Gastroesophageal sphincter (tissue), 4 donors: ENCODE data around the gene DZIP1. TPM values are rescaled to one million over a fixed set of nuclear protein-coding genes. Genes with fewer than 3 reads are reported as not detected.

Experiments used
- ATAC-seq: fragments of 150-250 bp; one replicate; pipeline ENCODE4 v1.9.1; 2016; ENCODE audit warnings: mild to moderate bottlenecking, moderate library complexity
- H3K27ac ChIP-seq, 4 donors: fragments of 200-600 bp; sonication (generic) in 3 of 4; 1 replicate in 3 of 4; 2 replicates in 1 of 4; pipeline ENCODE4 v1.5.1; 2016 to 2019
- H3K27me3 ChIP-seq: fragments of 200-600 bp; sonication (generic); one replicate; pipeline ENCODE4 v1.5.1; 2019
- H3K36me3 ChIP-seq, 2 donors: fragments of 200-600 bp; sonication (generic); one replicate each; pipeline ENCODE4 v1.5.1; 2019; ENCODE audit warnings: control low read depth in 1 of 2
- H3K4me1 ChIP-seq, 3 donors: fragments of 200-600 bp; sonication (generic); 1 replicate in 2 of 3; 2 replicates in 1 of 3; pipeline ENCODE4 v1.5.1; 2016 to 2019; ENCODE audit warnings: control low read depth in 2 of 3
- H3K4me3 ChIP-seq, 2 donors: fragments of 200-600 bp; sonication (generic); one replicate each; pipeline ENCODE4 v1.5.1; 2019; ENCODE audit warnings: mild to moderate bottlenecking in 1 of 2, moderate library complexity in 1 of 2
- H3K9me3 ChIP-seq, 3 donors: fragments of 200-600 bp; sonication (generic); one replicate each; pipeline ENCODE4 v1.5.1; 2017 to 2019; ENCODE audit warnings: control low read depth in 2 of 3
- EP300 ChIP-seq: sonication (generic); formaldehyde crosslinking; IDR thresholded peaks from one replicate; pipeline ENCODE4 v1.6.1; 2017; ENCODE audit warnings: antibody characterized with exemption, mild to moderate bottlenecking
- POLR2A ChIP-seq, 2 donors: fragments of 450-650 bp; IDR thresholded peaks; one replicate each; pipeline ENCODE4 v1.6.1; 2017; ENCODE audit warnings: antibody characterized with exemption in 2 of 2, mild to moderate bottlenecking in 2 of 2, moderate library complexity in 1 of 2
- POLR2AphosphoS5 ChIP-seq: sonication (generic); formaldehyde crosslinking; IDR thresholded peaks from one replicate; pipeline ENCODE4 v1.6.1; 2017; ENCODE audit warnings: antibody characterized with exemption
- WGBS, 2 donors: methylation state at CpG; one replicate each; pipeline ENCODE4 v1.1.5; 2018; ENCODE audit warnings: low coverage in 1 of 2; 5-methylcytosine and 5-hydroxymethylcytosine counted together
- total RNA-seq, 4 donors: library from RNA; depleted of rRNA; stranded (reverse); fragments of >200 nt; gene quantifications; one replicate each; pipeline ENCODE4 v1.1.0, GENCODE V29; 2016
- TF ChIP-seq, protein P1 (sequence below), 4 experiments: fragments of 200-600 bp in 2 of 4; fragments of 450-650 bp in 2 of 4; sonication (generic) in 1 of 4; IDR thresholded peaks; one replicate each; pipeline ENCODE4 v1.5.1; 2017 to 2019; ENCODE audit warnings: antibody characterized with exemption in 4 of 4, mild to moderate bottlenecking in 2 of 4, moderate library complexity in 2 of 4

Gene DZIP1
- total RNA-seq, 4 donors from 2014 or later: 17.7 to 39.1 (median 28.6) TPM

- Histone ChIP-seq H3K4me1 (peaks cover 0 to 14% (median 9%) of the 10 kb centered on the region in 3 donors), H3K27me3 (no peaks in the 10 kb centered on the region), H3K4me3 (no peak overlapping the region), H3K27ac (no peak overlapping the region), H3K9me3 (no peaks in the 10 kb centered on the region), H3K36me3 (peaks cover 0 to 35% of the 10 kb centered on the region in 2 donors)
- TF ChIP-seq POLR2AphosphoS5: no peak
- TF ChIP-seq, protein P1, sequence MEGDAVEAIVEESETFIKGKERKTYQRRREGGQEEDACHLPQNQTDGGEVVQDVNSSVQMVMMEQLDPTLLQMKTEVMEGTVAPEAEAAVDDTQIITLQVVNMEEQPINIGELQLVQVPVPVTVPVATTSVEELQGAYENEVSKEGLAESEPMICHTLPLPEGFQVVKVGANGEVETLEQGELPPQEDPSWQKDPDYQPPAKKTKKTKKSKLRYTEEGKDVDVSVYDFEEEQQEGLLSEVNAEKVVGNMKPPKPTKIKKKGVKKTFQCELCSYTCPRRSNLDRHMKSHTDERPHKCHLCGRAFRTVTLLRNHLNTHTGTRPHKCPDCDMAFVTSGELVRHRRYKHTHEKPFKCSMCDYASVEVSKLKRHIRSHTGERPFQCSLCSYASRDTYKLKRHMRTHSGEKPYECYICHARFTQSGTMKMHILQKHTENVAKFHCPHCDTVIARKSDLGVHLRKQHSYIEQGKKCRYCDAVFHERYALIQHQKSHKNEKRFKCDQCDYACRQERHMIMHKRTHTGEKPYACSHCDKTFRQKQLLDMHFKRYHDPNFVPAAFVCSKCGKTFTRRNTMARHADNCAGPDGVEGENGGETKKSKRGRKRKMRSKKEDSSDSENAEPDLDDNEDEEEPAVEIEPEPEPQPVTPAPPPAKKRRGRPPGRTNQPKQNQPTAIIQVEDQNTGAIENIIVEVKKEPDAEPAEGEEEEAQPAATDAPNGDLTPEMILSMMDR (IDR thresholded peaks at IDR 0.05): no peak
- ATAC-seq: no peak
- WGBS, 2 donors: 51 to 59% methylated on average over 3 to 6 of the region's 6 CpGs
These were observed 35.7 kb downstream of the DZIP1 start for GRCh38 chr13:95608640-95609323.

GRCh38 chr13:95607366-95607765 lies 37.1 kb downstream of the DZIP1 start:
- H3K27me3 ChIP-seq: no peaks in the 10 kb centered on the region
- 27% methylated on average over 1 of the region's 1 CpG; no CpG with 5 or more reads in 1 of the 2 donors for WGBS, 2 donors
- ATAC-seq: no peak

GRCh38 chr13:95605448-95606125 lies 38.9 kb downstream of the DZIP1 start:
- no peak overlapping the region for H3K27ac ChIP-seq
- peaks cover 0 to 14% (median 9%) of the 10 kb centered on the region in 3 donors for H3K4me1 ChIP-seq
- 84 to 92% methylated on average over 2 to 3 of the region's 3 CpGs for WGBS, 2 donors
- H3K4me3 ChIP-seq: no peak overlapping the region
- ATAC-seq: no peak
- no peak for TF ChIP-seq EP300
- no peak for TF ChIP-seq POLR2A (IDR thresholded peaks at IDR 0.05)
- TF ChIP-seq, protein P1 (IDR thresholded peaks at IDR 0.05): no peak
- no peak for TF ChIP-seq POLR2AphosphoS5
- no peaks in the 10 kb centered on the region for H3K9me3 ChIP-seq
- H3K36me3 ChIP-seq: peaks cover 0 to 31% of the 10 kb centered on the region in 2 donors
- H3K27me3 ChIP-seq: no peaks in the 10 kb centered on the region

More at GRCh38 chr13:95607366-95607765, 37.1 kb downstream of the DZIP1 start:
- H3K27ac ChIP-seq: no peak overlapping the region
- peaks cover 0 to 14% (median 9%) of the 10 kb centered on the region in 3 donors for H3K4me1 ChIP-seq
- TF ChIP-seq, protein P1 (IDR thresholded peaks at IDR 0.05): no peak
- TF ChIP-seq EP300 (no peak), POLR2AphosphoS5 (no peak), POLR2A (IDR thresholded peaks at IDR 0.05) (no peak)
- H3K36me3 ChIP-seq: peaks cover 0 to 33% of the 10 kb centered on the region in 2 donors
- no peaks in the 10 kb centered on the region for H3K9me3 ChIP-seq
- no peak overlapping the region for H3K4me3 ChIP-seq

- Histone ChIP-seq H3K4me3 (no peak overlapping the region), H3K4me1 (peaks cover 0 to 11% (median 9%) of the 10 kb centered on the region in 3 donors), H3K36me3 (peaks cover 0 to 35% of the 10 kb centered on the region in 2 donors), H3K27ac (no peak overlapping the region), H3K9me3 (no peaks in the 10 kb centered on the region), H3K27me3 (no peaks in the 10 kb centered on the region)
- WGBS, 2 donors: 83 to 100% methylated on average over 1 to 3 of the region's 3 CpGs
- no peak for TF ChIP-seq POLR2AphosphoS5
- no peak for ATAC-seq
These were observed 40.0 kb downstream of the DZIP1 start for GRCh38 chr13:95604556-95604915.

DNA sequence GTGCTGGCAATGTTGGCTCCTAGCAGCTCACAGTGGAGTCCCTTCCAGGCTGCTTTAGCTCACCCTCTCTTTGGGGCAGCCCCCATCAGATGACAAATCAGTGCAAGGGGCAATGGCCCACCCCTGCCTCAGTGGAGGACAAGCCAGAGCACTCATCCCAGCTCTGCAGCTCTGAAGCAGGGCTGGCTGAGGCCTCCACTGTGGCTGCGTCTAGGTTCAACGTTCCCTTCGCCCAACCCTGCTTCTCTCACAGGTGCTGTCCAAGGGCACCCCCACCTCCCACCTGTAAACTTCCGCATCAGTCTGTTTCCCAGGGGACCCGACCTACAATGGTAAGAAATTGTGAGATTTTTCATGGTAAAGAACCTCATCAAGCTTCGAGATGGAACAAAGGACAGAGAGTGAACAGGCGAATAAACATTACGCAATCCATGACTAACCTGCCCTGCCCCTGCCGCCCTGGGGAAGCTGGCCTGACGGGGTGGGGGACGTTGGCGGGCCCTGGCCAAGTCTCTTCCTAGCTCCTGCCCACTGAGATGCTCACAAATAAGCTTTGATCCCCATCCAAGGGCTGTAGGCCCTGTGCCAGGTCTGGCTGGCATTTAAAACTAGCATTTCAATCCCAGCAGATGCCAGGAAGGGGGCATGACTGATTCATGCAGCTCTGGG lies 40.5 kb downstream of the DZIP1 start:
- WGBS, 2 donors: no CpG with 5 or more reads among the region's 12 CpGs
- peak; percentile 30 for ATAC-seq
- TF ChIP-seq POLR2A (IDR thresholded peaks at IDR 0.05) (no peak), POLR2AphosphoS5 (no peak), EP300 (no peak)
- TF ChIP-seq, protein P1 (IDR thresholded peaks at IDR 0.05): no peak

More for the DNA sequence above, 40.5 kb downstream of the DZIP1 start:
- Histone ChIP-seq H3K27ac (no peak overlapping the region), H3K4me3 (no peak overlapping the region), H3K9me3 (no peaks in the 10 kb centered on the region), H3K27me3 (no peaks in the 10 kb centered on the region), H3K4me1 (peaks cover 0 to 6% (median 5%) of the 10 kb centered on the region in 3 donors), H3K36me3 (peaks cover 0 to 39% of the 10 kb centered on the region in 2 donors)
